ENCODE data around the gene NOL12. TPM values are rescaled to one million over a fixed set of nuclear protein-coding genes. Genes with fewer than 3 reads are reported as not detected.
"Not testable (repeated sequence)": the region's sequence is repeated elsewhere in the genome, so short reads cannot be mapped to it uniquely, and the experiment has no call there.

NOL12 gene
- total RNA-seq, 1 donor from 2014 or later, result 23.7 TPM

- Histone ChIP-seq H3K9me3 (ENCODE audit: low read depth) (no peaks in the 10 kb centered on the region), H2AFZ (replicated peaks) (no peak overlapping the region), H3K79me2 (ENCODE audit: low read depth) (no peaks in the 10 kb centered on the region), H3K27ac (no peak overlapping the region), H4K20me1 (ENCODE audit: low read depth) (no peaks in the 10 kb centered on the region), H3K36me3 (no peaks in the 10 kb centered on the region), H3K27me3 (no peaks in the 10 kb centered on the region), H3K4me2 (no peak overlapping the region), H3F3A (ENCODE audit: low read depth) (peaks cover 19% of the 10 kb centered on the region), H3K4me3 (no peak overlapping the region), H3K4me1 (peaks cover 4% of the 10 kb centered on the region), H3K9ac (no peak overlapping the region)
- Mint-ChIP-seq H3K36me3 (peaks cover 8% of the 10 kb centered on the region), H3K9me3 (no peaks in the 10 kb centered on the region), H3K27ac (no peak overlapping the region), H3K4me3 (no peak overlapping the region), H3K27me3 (ENCODE audit: insufficient read depth, low read depth) (peaks cover 3% of the 10 kb centered on the region), H3K4me1 (peaks cover 14% of the 10 kb centered on the region)
- no peak for DNase-seq (ENCODE audit: low spot score)
- TF ChIP-seq EZH2phosphoT487 (IDR thresholded peaks at IDR 0.05), result no peak
Measured at GRCh38 chr22:37692627-37693285, 6.6 kb downstream of the NOL12 start.

- not testable (repeated sequence) for H3K9ac ChIP-seq; H4K20me1 ChIP-seq (ENCODE audit: low read depth); H3K27ac Mint-ChIP-seq; H3K9me3 Mint-ChIP-seq; H3K27ac ChIP-seq; H3K36me3 ChIP-seq; H3K4me3 Mint-ChIP-seq; H3K4me3 ChIP-seq; H3K4me2 ChIP-seq; H3K9me3 ChIP-seq (ENCODE audit: low read depth); H3K27me3 ChIP-seq; DNase-seq (ENCODE audit: low spot score); H3K4me1 ChIP-seq; H2AFZ ChIP-seq (replicated peaks); H3K36me3 Mint-ChIP-seq; H3K27me3 Mint-ChIP-seq (ENCODE audit: insufficient read depth, low read depth); H3K79me2 ChIP-seq (ENCODE audit: low read depth)
- peaks cover 21% of the 10 kb centered on the region for H3F3A ChIP-seq (ENCODE audit: low read depth)
- H3K4me1 Mint-ChIP-seq, result peaks cover 14% of the 10 kb centered on the region
Measured at GRCh38 chr22:37694131-37694530, 8.0 kb downstream of the NOL12 start.

GRCh38 chr22:37696260-37696656 is 10.1 kb downstream of the NOL12 start:
- H3K4me3 Mint-ChIP-seq, result peak overlapping the region; percentile 91

GRCh38 chr22:37696657-37697537 is 10.8 kb downstream of the NOL12 start, which contains the start of gene TRIOBP:
Gene TRIOBP, plus strand, starts transcription at chr22:37697048. Its CDS starts 4,318 bp downstream, at chr22:37701366.
- H3K79me2 ChIP-seq (ENCODE audit: low read depth), result no peaks in the 10 kb centered on the region
- H3K4me1 ChIP-seq, result peaks cover 4% of the 10 kb centered on the region
- H2AFZ ChIP-seq (replicated peaks), result peak within 1 kb of the TSS; percentile 17
- Mint-ChIP-seq H3K4me1 (peaks cover 14% of the 10 kb centered on the region), H3K36me3 (peaks cover 12% of the 10 kb centered on the region), H3K9me3 (no peaks in the 10 kb centered on the region), H3K4me3 (peak within 1 kb of the TSS; percentile 91), H3K27me3 (ENCODE audit: insufficient read depth, low read depth) (peaks cover 5% of the 10 kb centered on the region), H3K27ac (peak within 1 kb of the TSS; percentile 76)
- peak within 1 kb of the TSS; percentile 49 for H3K4me3 ChIP-seq
- H3K27ac ChIP-seq, result no peak within 1 kb of the TSS
- peak; percentile 98 for DNase-seq (ENCODE audit: low spot score)
- H3K4me2 ChIP-seq, result peak within 1 kb of the TSS; percentile 79
- no peaks in the 10 kb centered on the region for H3K27me3 ChIP-seq
- H4K20me1 ChIP-seq (ENCODE audit: low read depth), result no peaks in the 10 kb centered on the region
- H3K36me3 ChIP-seq, result no peaks in the 10 kb centered on the region
- H3K9me3 ChIP-seq (ENCODE audit: low read depth), result no peaks in the 10 kb centered on the region
- H3F3A ChIP-seq (ENCODE audit: low read depth), result peaks cover 21% of the 10 kb centered on the region
- H3K9ac ChIP-seq, result no peak within 1 kb of the TSS
- TF ChIP-seq EZH2phosphoT487 (IDR thresholded peaks at IDR 0.05), result no peak
- TF ChIP-seq EZH2 (IDR thresholded peaks at IDR 0.05), result no peak
- peak; percentile 58 for TF ChIP-seq CTCF (IDR thresholded peaks at IDR 0.05)

More at GRCh38 chr22:37696260-37696656, 10.1 kb downstream of the NOL12 start:
- not testable (repeated sequence) for H3K27me3 ChIP-seq; H3K4me1 ChIP-seq; H3K27me3 Mint-ChIP-seq (ENCODE audit: insufficient read depth, low read depth); H3K36me3 ChIP-seq; H3K27ac ChIP-seq; H3K9me3 ChIP-seq (ENCODE audit: low read depth); H3K9me3 Mint-ChIP-seq; H4K20me1 ChIP-seq (ENCODE audit: low read depth); H3K79me2 ChIP-seq (ENCODE audit: low read depth); H2AFZ ChIP-seq (replicated peaks); DNase-seq (ENCODE audit: low spot score); H3K9ac ChIP-seq
- Mint-ChIP-seq H3K36me3 (peaks cover 12% of the 10 kb centered on the region), H3K4me1 (peaks cover 14% of the 10 kb centered on the region), H3K27ac (peak overlapping the region; percentile 46)
- Histone ChIP-seq H3F3A (ENCODE audit: low read depth) (peaks cover 21% of the 10 kb centered on the region), H3K4me2 (peak overlapping the region; percentile 79), H3K4me3 (peak overlapping the region; percentile 49)

Data from neural progenitor cell (in vitro differentiated cells).